CD14-positive monocyte (primary cell): Measurements from ENCODE around the gene H6PD. TPM values are rescaled to one million over a fixed set of nuclear protein-coding genes. Genes with fewer than 3 reads are reported as not detected.

Source experiments
- DNase-seq, 3 donors: peaks; one replicate each; pipeline ENCODE4 v3.0.0-alpha.2; 2011 to 2022
- H2AFZ ChIP-seq: 2 replicates; pipeline ENCODE4 v1.6.0; 2012; ENCODE audit warnings: mild to moderate bottlenecking, low read depth, low read length, inconsistent platforms; ENCODE audit not compliant: insufficient read depth, poor library complexity, severe bottlenecking
- H3K27ac ChIP-seq, 2 donors: 1 replicate in 1 of 2; 2 replicates in 1 of 2; pipeline ENCODE4 v1.5.1; 2012 to 2013; ENCODE audit warnings: low read length in 2 of 2, control low read depth in 1 of 2, inconsistent platforms in 1 of 2, low read depth in 1 of 2, mild to moderate bottlenecking in 1 of 2
- H3K27me3 ChIP-seq, 2 donors: one replicate each; pipeline versions ENCODE4 v1.6.0 to v1.6.1; 2011 to 2013; ENCODE audit warnings: low read length in 2 of 2; ENCODE audit not compliant: control insufficient read depth in 2 of 2, insufficient read depth in 2 of 2
- H3K36me3 ChIP-seq, 2 donors: replicated peaks in 1 of 2; 1 replicate in 1 of 2; 2 replicates in 1 of 2; pipeline versions ENCODE4 v1.5.1 to v1.6.1; 2012 to 2013; ENCODE audit warnings: low read length in 2 of 2, control low read depth in 1 of 2, inconsistent platforms in 1 of 2, mild to moderate bottlenecking in 1 of 2; ENCODE audit not compliant: insufficient read depth in 2 of 2, control insufficient read depth in 1 of 2
- H3K4me1 ChIP-seq, 2 donors: 1 replicate in 1 of 2; 2 replicates in 1 of 2; pipeline versions ENCODE4 v1.5.1 to v1.6.1; 2012 to 2013; ENCODE audit warnings: low read length in 2 of 2, control low read depth in 1 of 2, inconsistent platforms in 1 of 2, mild to moderate bottlenecking in 1 of 2, moderate library complexity in 1 of 2; ENCODE audit not compliant: insufficient read depth in 2 of 2, control insufficient read depth in 1 of 2
- H3K4me2 ChIP-seq: replicated peaks from 2 replicates; pipeline ENCODE3; 2012; ENCODE audit warnings: low read length, moderate library complexity, mild to moderate bottlenecking; ENCODE audit not compliant: poor library complexity, severe bottlenecking; ENCODE audit errors: extremely low read depth
- H3K4me3 ChIP-seq, 3 experiments: fragments of 200-600 bp in 1 of 3; sonication (generic) in 1 of 3; replicated peaks in 1 of 3; 1 replicate in 2 of 3; 2 replicates in 1 of 3; pipeline ENCODE4 v1.5.1; 2011 to 2013; ENCODE audit warnings: low read length in 3 of 3, mild to moderate bottlenecking in 3 of 3, control low read depth in 2 of 3, low read depth in 2 of 3, inconsistent platforms in 1 of 3, moderate library complexity in 1 of 3
- H3K79me2 ChIP-seq: 2 replicates; pipeline ENCODE4 v1.6.0; 2012; ENCODE audit warnings: mild to moderate bottlenecking, control low read depth, inconsistent platforms, low read length, moderate library complexity; ENCODE audit not compliant: insufficient read depth
- H3K9ac ChIP-seq: 2 replicates; pipeline ENCODE4 v1.6.0; 2017; ENCODE audit warnings: low read length, mild to moderate bottlenecking; ENCODE audit not compliant: insufficient read depth, poor library complexity, severe bottlenecking
- H3K9me3 ChIP-seq, 2 donors: replicated peaks in 1 of 2; 1 replicate in 1 of 2; 2 replicates in 1 of 2; pipeline versions ENCODE4 v1.5.1 to v1.6.1; 2012 to 2013; ENCODE audit warnings: low read length in 2 of 2, control low read depth in 1 of 2; ENCODE audit not compliant: control insufficient read depth in 1 of 2, insufficient read depth in 1 of 2
- H4K20me1 ChIP-seq: 2 replicates; pipeline ENCODE4 v1.6.0; 2012; ENCODE audit warnings: mild to moderate bottlenecking, low read length, control low read depth, moderate library complexity; ENCODE audit not compliant: insufficient read depth
- H3K27ac Mint-ChIP-seq, 7 donors: one replicate each; pipeline ENCODE4 v1.8.0; 2020; ENCODE audit warnings: mild to moderate bottlenecking in 7 of 7, mixed read lengths in 7 of 7, moderate library complexity in 6 of 7, inconsistent platforms in 2 of 7
- H3K27me3 Mint-ChIP-seq, 3 donors: one replicate each; pipeline ENCODE4 v1.8.0; 2021 to 2022; ENCODE audit warnings: low read depth in 3 of 3, mild to moderate bottlenecking in 3 of 3, mixed read lengths in 3 of 3, moderate library complexity in 3 of 3, inconsistent platforms in 1 of 3
- H3K36me3 Mint-ChIP-seq, 2 donors: one replicate each; pipeline ENCODE4 v1.8.0; 2020; ENCODE audit warnings: mixed read lengths in 2 of 2, inconsistent platforms in 1 of 2, mild to moderate bottlenecking in 1 of 2
- H3K4me1 Mint-ChIP-seq: one replicate; pipeline ENCODE4 v1.8.0; 2020; ENCODE audit warnings: mild to moderate bottlenecking, mixed read lengths
- H3K4me3 Mint-ChIP-seq, 2 donors: one replicate each; pipeline ENCODE4 v1.8.0; 2020; ENCODE audit warnings: mild to moderate bottlenecking in 2 of 2, mixed read lengths in 2 of 2, moderate library complexity in 1 of 2
- H3K9me3 Mint-ChIP-seq, 7 donors: one replicate each; pipeline ENCODE4 v1.8.0; 2020 to 2022; ENCODE audit warnings: mixed read lengths in 7 of 7, mild to moderate bottlenecking in 6 of 7, moderate library complexity in 6 of 7, inconsistent platforms in 2 of 7
- WGBS: methylation state at CpG from one replicate; pipeline ENCODE4 v1.1.5; 2013; ENCODE audit warnings: missing lambda C conversion rate; ENCODE audit not compliant: insufficient coverage; 5-methylcytosine and 5-hydroxymethylcytosine counted together
- intact Hi-C, 2 donors: fragments of 100-400 bp; cut with micrococcal nuclease; formaldehyde crosslinking; loops; one replicate each; pipeline versions ENCODE4 v1.15.0 to v1.15.1; 2023
- polyA plus RNA-seq, 3 donors: library from polyadenylated mRNA; depleted of rRNA in 1 of 3; unstranded in 2 of 3; stranded (reverse) in 1 of 3; fragments of 300-500 nt in 2 of 3; fragments of >200 nt in 1 of 3; fragmentation: Illumina TruSeq in 2 of 3; gene quantifications; 1 replicate in 2 of 3; 2 replicates in 1 of 3; pipeline ENCODE4 v1.2.3, GENCODE V29; 2012 to 2021
- TF ChIP-seq, protein P1 (sequence below): fragments of 200-600 bp; IDR thresholded peaks from one replicate; pipeline ENCODE4 v1.8.0; 2022; ENCODE audit warnings: antibody characterized with exemption, mild to moderate bottlenecking

Gene H6PD
- polyA plus RNA-seq, 3 donors = 8.6 to 15.9 (median 11.4) TPM

DNA sequence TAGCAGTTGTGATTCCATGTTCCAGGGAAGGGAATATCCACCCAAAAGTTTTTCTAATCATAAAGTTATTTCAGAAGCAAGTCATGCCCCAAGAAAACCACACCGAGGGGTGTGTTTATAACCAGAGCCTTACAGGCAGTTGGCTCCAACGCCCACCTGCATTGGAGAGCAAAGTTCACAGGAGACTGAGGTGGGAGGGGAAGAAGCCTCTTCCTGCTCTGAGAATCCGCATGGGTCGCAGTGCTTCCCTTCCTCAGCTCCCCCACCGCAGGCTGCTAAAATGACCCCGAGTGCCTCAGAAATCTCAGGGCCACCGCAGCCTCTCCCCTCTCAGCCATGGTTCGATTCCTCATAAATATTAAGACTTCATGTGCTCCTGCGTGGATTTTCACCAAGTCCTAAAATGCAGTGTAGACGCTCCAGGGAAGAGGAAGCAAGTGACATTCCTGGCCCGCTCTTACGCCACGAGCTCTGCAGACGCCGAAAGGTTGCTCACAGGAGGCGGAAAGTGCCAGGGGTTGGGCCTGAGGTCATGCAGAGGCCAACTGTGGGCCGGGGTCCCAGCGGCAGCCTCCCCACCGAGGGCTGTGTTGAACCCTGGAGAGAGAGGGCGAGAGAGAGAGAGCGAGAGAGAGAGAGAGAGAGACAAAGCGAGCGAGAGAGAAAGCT lies 44.7 kb downstream of the H6PD start:
- intact Hi-C loops = no loop called here

DNA sequence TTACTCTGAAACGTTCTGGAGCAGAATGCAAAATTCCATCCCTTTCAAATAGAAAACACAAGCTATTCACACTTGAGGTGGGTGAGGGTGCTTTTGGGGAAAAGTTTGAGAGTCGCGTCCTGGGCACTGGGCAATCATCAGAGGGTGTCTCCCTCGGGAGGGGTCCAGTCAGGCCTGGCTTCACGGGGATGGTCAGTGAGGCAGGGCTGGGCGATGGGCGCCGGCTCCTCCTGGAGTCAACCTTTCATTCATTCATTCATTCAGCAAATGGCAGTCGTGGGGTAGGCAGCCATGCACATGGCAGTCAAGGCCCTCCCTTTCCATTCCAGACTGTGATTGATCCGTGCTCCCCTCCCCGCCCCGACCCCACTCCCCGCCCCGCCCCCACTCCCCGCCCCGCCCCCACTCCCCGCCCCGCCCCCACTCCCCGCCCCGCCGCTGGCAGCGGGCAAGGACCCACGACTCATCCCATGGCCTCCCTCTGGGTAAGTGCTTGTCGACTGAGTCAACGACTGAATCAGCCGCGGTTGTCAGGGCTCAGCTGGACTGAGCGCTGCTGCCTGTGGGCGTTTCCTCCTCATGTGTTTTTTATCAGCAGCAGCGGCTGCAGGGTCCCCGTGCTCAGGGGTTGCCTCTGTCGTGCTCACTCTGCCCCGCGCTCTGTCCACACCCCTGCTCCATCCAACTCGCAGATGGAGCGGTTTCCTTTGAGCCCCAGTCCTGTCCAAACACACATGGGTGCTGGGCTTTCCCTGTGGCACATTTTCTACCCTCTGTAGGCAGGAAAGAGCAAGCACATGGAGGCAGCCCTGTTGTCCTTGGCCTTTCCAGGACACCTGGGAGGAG lies 45.7 kb downstream of the H6PD start:
- TF ChIP-seq, protein P1, sequence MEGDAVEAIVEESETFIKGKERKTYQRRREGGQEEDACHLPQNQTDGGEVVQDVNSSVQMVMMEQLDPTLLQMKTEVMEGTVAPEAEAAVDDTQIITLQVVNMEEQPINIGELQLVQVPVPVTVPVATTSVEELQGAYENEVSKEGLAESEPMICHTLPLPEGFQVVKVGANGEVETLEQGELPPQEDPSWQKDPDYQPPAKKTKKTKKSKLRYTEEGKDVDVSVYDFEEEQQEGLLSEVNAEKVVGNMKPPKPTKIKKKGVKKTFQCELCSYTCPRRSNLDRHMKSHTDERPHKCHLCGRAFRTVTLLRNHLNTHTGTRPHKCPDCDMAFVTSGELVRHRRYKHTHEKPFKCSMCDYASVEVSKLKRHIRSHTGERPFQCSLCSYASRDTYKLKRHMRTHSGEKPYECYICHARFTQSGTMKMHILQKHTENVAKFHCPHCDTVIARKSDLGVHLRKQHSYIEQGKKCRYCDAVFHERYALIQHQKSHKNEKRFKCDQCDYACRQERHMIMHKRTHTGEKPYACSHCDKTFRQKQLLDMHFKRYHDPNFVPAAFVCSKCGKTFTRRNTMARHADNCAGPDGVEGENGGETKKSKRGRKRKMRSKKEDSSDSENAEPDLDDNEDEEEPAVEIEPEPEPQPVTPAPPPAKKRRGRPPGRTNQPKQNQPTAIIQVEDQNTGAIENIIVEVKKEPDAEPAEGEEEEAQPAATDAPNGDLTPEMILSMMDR = no peak
- Histone ChIP-seq H3K27me3 (peaks cover 0 to 12% of the 10 kb centered on the region in 2 donors), H3K4me3 (no peak overlapping the region), H3K4me1 (peaks cover 40% of the 10 kb centered on the region in 2 donors), H3K27ac (no peak overlapping the region), H2AFZ (no peak overlapping the region), H3K9me3 (peaks cover 0 to 3% of the 10 kb centered on the region in 2 donors), H3K79me2 (no peaks in the 10 kb centered on the region), H4K20me1 (no peaks in the 10 kb centered on the region), H3K4me2 (no peak overlapping the region), H3K36me3 (no peaks in the 10 kb centered on the region), H3K9ac (no peak overlapping the region)
- DNase-seq = peak in 2 of 3 donors; percentile 44 to 68
- Mint-ChIP-seq H3K27ac (peak overlapping the region in 2 of 7 donors; percentile 48 to 79), H3K9me3 (peaks cover 3 to 11% (median 8%) of the 10 kb centered on the region in 7 donors), H3K36me3 (no peaks in the 10 kb centered on the region), H3K4me1 (peaks cover 46% of the 10 kb centered on the region), H3K4me3 (peak overlapping the region in 1 of 2 donors; percentile 80), H3K27me3 (peaks cover 13 to 20% (median 19%) of the 10 kb centered on the region in 3 donors)
- intact Hi-C loops = loop anchor here in 1 of 2 donors (10.0 kb wide), 1 partner anchor 175 kb away; no protein-coding TSS in a partner anchor
- 21% methylated on average over 17 of the region's 36 CpGs for WGBS

More for the DNA sequence above, 44.7 kb downstream of the H6PD start:
- Mint-ChIP-seq H3K27me3 (peaks cover 13 to 22% (median 19%) of the 10 kb centered on the region in 3 donors), H3K27ac (peak overlapping the region in 6 of 7 donors; percentile 30 to 83 (median 52)), H3K9me3 (peaks cover 0 to 8% (median 4%) of the 10 kb centered on the region in 7 donors), H3K4me3 (peak overlapping the region; percentile 51 to 69), H3K4me1 (peaks cover 50% of the 10 kb centered on the region), H3K36me3 (peaks cover 2 to 3% of the 10 kb centered on the region in 2 donors)
- peaks cover 45 to 46% of the 10 kb centered on the region in 2 donors for H3K4me1 ChIP-seq
- no peak overlapping the region for H3K27ac ChIP-seq
- no peak overlapping the region for H3K4me2 ChIP-seq
- H3K4me3 ChIP-seq = no peak overlapping the region
- no peak overlapping the region for H2AFZ ChIP-seq
- WGBS = 60% methylated on average over 14 of the region's 23 CpGs
- H3K9ac ChIP-seq = no peak overlapping the region
- peaks cover 0 to 12% of the 10 kb centered on the region in 2 donors for H3K27me3 ChIP-seq
- H3K79me2 ChIP-seq = no peaks in the 10 kb centered on the region
- peak in 1 of 3 donors; percentile 28 for DNase-seq
- no peaks in the 10 kb centered on the region for H3K9me3 ChIP-seq
- TF ChIP-seq, protein P1 = no peak
- H4K20me1 ChIP-seq = no peaks in the 10 kb centered on the region
- no peaks in the 10 kb centered on the region for H3K36me3 ChIP-seq
